ENCODE measurements around the gene FNBP1.
"Not testable (repeated sequence)": the region's sequence is repeated elsewhere in the genome, so short reads cannot be mapped to it uniquely, and the experiment has no call there.

Gene FNBP1

GRCh38 chr9:130022566-130023143 lies 20.3 kb downstream of the FNBP1 start:
- no peak overlapping the region for H3K4me3 ChIP-seq (ENCODE audit: low read length, poor library complexity, severe bottlenecking)
- H3K79me2 ChIP-seq (ENCODE audit: insufficient read depth, low read length) = peaks cover 100% of the 10 kb centered on the region
- H3K9me2 ChIP-seq (replicated peaks; ENCODE audit: low read depth, low read length) = no peaks in the 10 kb centered on the region
- no peak overlapping the region for H3K4me2 ChIP-seq (ENCODE audit: low read depth, low read length, poor library complexity, severe bottlenecking)
- H3K36me3 ChIP-seq (ENCODE audit: insufficient read depth, low read length) = no peaks in the 10 kb centered on the region; the same call in 1 of the 2 replicates
- no peaks in the 10 kb centered on the region for H3K9me3 ChIP-seq (ENCODE audit: insufficient read depth, low read depth, low read length)
- no peak overlapping the region for H2AFZ ChIP-seq (ENCODE audit: low read length)
- no peaks in the 10 kb centered on the region for H3K27me3 ChIP-seq (ENCODE audit: insufficient read depth, low read length, poor library complexity, severe bottlenecking)
- H3K4me1 ChIP-seq (ENCODE audit: insufficient read depth, low read length, poor library complexity, severe bottlenecking) = peaks cover 9% of the 10 kb centered on the region
- TF ChIP-seq CTCF (conservative IDR thresholded peaks at IDR 0.05; ENCODE audit: low read length) = no peak
- no peak for TF ChIP-seq EZH2phosphoT487 (IDR thresholded peaks at IDR 0.05; ENCODE audit: borderline replicate concordance)
- H4K20me1 ChIP-seq (ENCODE audit: insufficient read depth, low read length, poor library complexity, severe bottlenecking) = peaks cover 75% of the 10 kb centered on the region
- no peaks in the 10 kb centered on the region for H3F3A ChIP-seq (ENCODE audit: low read depth)
- no peak overlapping the region for H3K9ac ChIP-seq (ENCODE audit: low read depth, low read length, poor library complexity, severe bottlenecking)

GRCh38 chr9:130021842-130022241 lies 21.1 kb downstream of the FNBP1 start:
- not testable (repeated sequence) for H3K4me2 ChIP-seq (ENCODE audit: low read depth, low read length, poor library complexity, severe bottlenecking); H3K4me1 ChIP-seq (ENCODE audit: insufficient read depth, low read length, poor library complexity, severe bottlenecking); H3K27me3 ChIP-seq (ENCODE audit: insufficient read depth, low read length, poor library complexity, severe bottlenecking); H2AFZ ChIP-seq (ENCODE audit: low read length); H3K9me2 ChIP-seq (replicated peaks; ENCODE audit: low read depth, low read length); H3F3A ChIP-seq (ENCODE audit: low read depth); H3K9me3 ChIP-seq (ENCODE audit: insufficient read depth, low read depth, low read length); H3K36me3 ChIP-seq (ENCODE audit: insufficient read depth, low read length); H3K4me3 ChIP-seq (ENCODE audit: low read length, poor library complexity, severe bottlenecking); H3K9ac ChIP-seq (ENCODE audit: low read depth, low read length, poor library complexity, severe bottlenecking)
- H4K20me1 ChIP-seq (ENCODE audit: insufficient read depth, low read length, poor library complexity, severe bottlenecking) = peaks cover 66% of the 10 kb centered on the region
- H3K79me2 ChIP-seq (ENCODE audit: insufficient read depth, low read length) = peaks cover 99% of the 10 kb centered on the region

GRCh38 chr9:130021123-130021522 lies 21.9 kb downstream of the FNBP1 start:
- H4K20me1 ChIP-seq (ENCODE audit: insufficient read depth, low read length, poor library complexity, severe bottlenecking) = peaks cover 64% of the 10 kb centered on the region
- H3K4me2 ChIP-seq (ENCODE audit: low read depth, low read length, poor library complexity, severe bottlenecking) = no peak overlapping the region

GRCh38 chr9:130020618-130021017 lies 22.4 kb downstream of the FNBP1 start:
- no peak overlapping the region for H3K4me2 ChIP-seq (ENCODE audit: low read depth, low read length, poor library complexity, severe bottlenecking)
- peaks cover 3% of the 10 kb centered on the region; the same call in 1 of the 2 replicates for H3K36me3 ChIP-seq (ENCODE audit: insufficient read depth, low read length)
- H3F3A ChIP-seq (ENCODE audit: low read depth) = no peaks in the 10 kb centered on the region
- H3K79me2 ChIP-seq (ENCODE audit: insufficient read depth, low read length) = peaks cover 99% of the 10 kb centered on the region
- H3K9ac ChIP-seq (ENCODE audit: low read depth, low read length, poor library complexity, severe bottlenecking) = no peak overlapping the region
- H3K4me1 ChIP-seq (ENCODE audit: insufficient read depth, low read length, poor library complexity, severe bottlenecking) = no peaks in the 10 kb centered on the region
- no peaks in the 10 kb centered on the region for H3K27me3 ChIP-seq (ENCODE audit: insufficient read depth, low read length, poor library complexity, severe bottlenecking)
- H4K20me1 ChIP-seq (ENCODE audit: insufficient read depth, low read length, poor library complexity, severe bottlenecking) = peaks cover 64% of the 10 kb centered on the region
- H3K4me3 ChIP-seq (ENCODE audit: low read length, poor library complexity, severe bottlenecking) = no peak overlapping the region
- no peaks in the 10 kb centered on the region for H3K9me2 ChIP-seq (replicated peaks; ENCODE audit: low read depth, low read length)
- no peaks in the 10 kb centered on the region for H3K9me3 ChIP-seq (ENCODE audit: insufficient read depth, low read depth, low read length)
- TF ChIP-seq CTCF (conservative IDR thresholded peaks at IDR 0.05; ENCODE audit: low read length) (no peak), EZH2phosphoT487 (IDR thresholded peaks at IDR 0.05; ENCODE audit: borderline replicate concordance) (no peak)
- no peak overlapping the region for H2AFZ ChIP-seq (ENCODE audit: low read length)

More at GRCh38 chr9:130021123-130021522, 21.9 kb downstream of the FNBP1 start:
- no peaks in the 10 kb centered on the region for H3K27me3 ChIP-seq (ENCODE audit: insufficient read depth, low read length, poor library complexity, severe bottlenecking)
- H3K9me2 ChIP-seq (replicated peaks; ENCODE audit: low read depth, low read length) = no peaks in the 10 kb centered on the region
- no peaks in the 10 kb centered on the region for H3F3A ChIP-seq (ENCODE audit: low read depth)
- H2AFZ ChIP-seq (ENCODE audit: low read length) = no peak overlapping the region
- H3K9me3 ChIP-seq (ENCODE audit: insufficient read depth, low read depth, low read length) = no peaks in the 10 kb centered on the region
- H3K79me2 ChIP-seq (ENCODE audit: insufficient read depth, low read length) = peaks cover 99% of the 10 kb centered on the region
- H3K4me3 ChIP-seq (ENCODE audit: low read length, poor library complexity, severe bottlenecking) = no peak overlapping the region
- no peaks in the 10 kb centered on the region for H3K4me1 ChIP-seq (ENCODE audit: insufficient read depth, low read length, poor library complexity, severe bottlenecking)
- H3K36me3 ChIP-seq (ENCODE audit: insufficient read depth, low read length) = peaks cover 2% of the 10 kb centered on the region; the same call in 1 of the 2 replicates
- no peak overlapping the region for H3K9ac ChIP-seq (ENCODE audit: low read depth, low read length, poor library complexity, severe bottlenecking)
- no peak for TF ChIP-seq EZH2phosphoT487 (IDR thresholded peaks at IDR 0.05; ENCODE audit: borderline replicate concordance)

All from Loucy (cell line).